ENCODE measurements around the gene PLCB1.
A peak's percentile ranks its signal among the peaks of the same experiment; 100 is the strongest.
"Not testable (repeated sequence)": the region's sequence is repeated elsewhere in the genome, so short reads cannot be mapped to it uniquely, and the experiment has no call there.

PLCB1 gene

DNA sequence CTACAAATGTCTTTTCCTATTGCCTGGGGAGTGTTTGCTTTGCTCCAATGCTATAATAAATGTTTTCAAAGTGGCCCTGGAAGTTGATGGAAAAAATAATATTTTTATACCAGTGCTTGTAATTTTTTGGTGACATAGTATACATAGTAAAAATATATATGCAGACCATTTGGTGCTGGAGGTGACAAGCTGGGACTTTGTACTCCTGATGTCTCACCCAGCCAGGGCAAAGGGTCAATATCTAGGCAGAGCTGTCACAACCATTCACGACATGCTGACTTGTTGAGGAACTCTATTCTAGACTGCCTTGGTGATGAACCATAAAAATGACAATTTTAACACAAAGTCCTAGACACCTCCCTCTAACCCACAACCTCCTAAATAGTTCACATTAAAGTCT is 203.0 kb downstream of the PLCB1 start:
- no peak for DNase-seq (ENCODE audit: low read depth)

- no peak for DNase-seq (ENCODE audit: low read depth)
Measured at GRCh38 chr20:8335495-8336195, 203.6 kb downstream of the PLCB1 start.

- no peak for DNase-seq (ENCODE audit: low read depth)
Measured at GRCh38 chr20:8339349-8339748, 207.3 kb downstream of the PLCB1 start.

DNA sequence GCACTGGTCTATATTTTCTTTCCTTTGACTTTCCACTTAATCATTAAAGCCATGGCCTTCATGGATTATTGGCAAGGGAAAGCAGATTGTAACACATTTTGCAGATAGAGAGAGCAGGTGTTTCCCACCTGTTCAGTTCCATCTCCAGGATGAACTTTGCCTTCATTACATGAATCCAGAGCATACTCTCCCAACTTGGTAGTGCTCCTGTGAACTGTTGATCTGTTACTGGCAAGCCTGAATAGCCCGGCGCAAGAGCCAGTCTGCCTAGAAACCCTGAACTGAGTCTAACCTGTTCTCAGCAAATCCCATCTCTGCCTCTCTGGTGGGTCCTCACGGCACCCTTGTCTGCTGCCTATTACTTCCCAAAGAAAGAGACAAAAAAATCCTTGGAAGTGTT is 210.3 kb downstream of the PLCB1 start:
- DNase-seq (ENCODE audit: low read depth) = no peak

- no peak for DNase-seq (ENCODE audit: low read depth)
Measured at GRCh38 chr20:8344106-8344505, 212.0 kb downstream of the PLCB1 start.

DNA sequence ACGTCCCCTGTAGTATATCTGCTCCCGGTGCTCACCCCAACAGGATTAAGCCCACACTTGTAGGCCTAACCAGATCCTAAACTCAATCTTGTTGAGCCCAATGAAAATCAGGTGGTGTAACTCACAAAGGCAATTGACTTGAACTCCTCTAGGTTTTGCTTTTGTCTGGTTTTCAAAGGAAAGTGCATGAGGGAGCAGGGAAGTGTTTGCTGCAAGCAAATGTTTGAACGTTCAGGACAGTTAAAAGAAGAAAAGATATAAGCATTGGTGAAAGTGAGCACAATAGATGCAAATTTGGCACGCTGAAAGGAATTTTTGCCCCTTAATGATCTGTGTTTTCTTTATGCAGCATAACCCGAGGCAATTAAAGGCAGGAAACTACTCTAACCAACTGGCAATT is 212.6 kb downstream of the PLCB1 start:
- no peak for DNase-seq (ENCODE audit: low read depth)

GRCh38 chr20:8346700-8347270 is 214.7 kb downstream of the PLCB1 start:
- no peak for DNase-seq (ENCODE audit: low read depth)

DNA sequence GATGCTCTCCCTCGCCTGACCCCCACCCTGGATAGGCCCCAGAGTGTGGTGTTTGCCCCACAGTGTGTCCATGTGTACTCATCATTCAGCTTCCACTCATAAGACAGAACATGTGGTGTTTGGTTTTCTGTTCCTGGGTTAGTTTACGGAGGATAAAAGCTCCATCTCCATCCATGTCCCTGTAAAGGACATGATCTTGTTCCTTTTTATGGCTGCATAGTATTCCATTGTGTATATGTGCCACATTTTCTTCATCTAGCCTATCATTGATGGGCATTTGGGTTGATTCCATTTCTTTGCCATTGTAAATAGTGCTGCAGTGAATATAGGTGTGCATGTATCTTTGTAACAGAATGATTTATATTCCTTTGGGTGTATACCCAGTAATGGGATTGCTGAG is 218.2 kb downstream of the PLCB1 start:
- DNase-seq (ENCODE audit: low read depth) = not testable (repeated sequence)

DNA sequence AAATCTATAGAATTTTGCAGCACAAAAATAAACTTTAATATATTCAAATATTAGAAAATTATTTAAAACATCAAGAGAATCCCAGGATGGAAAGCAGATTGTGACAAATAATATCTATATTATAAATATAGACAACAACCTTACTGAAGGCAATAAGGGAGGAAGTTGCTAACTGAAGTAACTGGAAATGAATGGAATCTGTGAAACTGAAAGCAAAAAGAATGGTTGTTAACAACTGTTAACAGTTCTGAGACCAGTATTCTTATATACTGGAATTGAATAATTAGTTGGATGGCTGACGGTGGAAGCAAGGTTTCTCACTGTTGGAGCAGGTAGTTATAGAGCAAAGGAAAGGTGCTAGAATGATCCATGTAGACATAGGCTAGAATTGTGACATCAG is 220.4 kb downstream of the PLCB1 start:
- no peak for DNase-seq (ENCODE audit: low read depth)

- DNase-seq (ENCODE audit: low read depth) = no peak
Measured at GRCh38 chr20:8353512-8353911, 221.4 kb downstream of the PLCB1 start.

DNA sequence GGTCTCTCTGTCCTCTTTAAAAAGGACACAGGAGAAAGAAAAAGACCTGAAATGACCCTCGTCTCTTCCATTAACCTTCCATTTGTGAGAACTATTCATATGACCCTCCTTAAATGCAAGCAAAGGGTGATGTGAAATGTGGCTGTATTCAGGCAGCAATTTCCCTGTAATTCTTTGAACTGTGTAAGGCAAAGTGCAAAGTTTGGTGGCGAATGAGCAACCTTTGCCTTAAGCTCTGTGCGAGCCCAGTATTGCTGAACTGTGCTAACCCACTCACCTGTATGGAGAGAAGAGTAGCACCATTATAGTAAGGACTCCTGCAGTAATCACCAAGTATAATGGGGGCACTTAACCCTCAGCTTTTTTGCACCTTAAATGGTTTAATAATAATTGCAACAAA is 223.4 kb downstream of the PLCB1 start:
- DNase-seq (ENCODE audit: low read depth) = no peak

GRCh38 chr20:8356806-8357205 is 224.7 kb downstream of the PLCB1 start:
- DNase-seq (ENCODE audit: low read depth) = no peak

DNA sequence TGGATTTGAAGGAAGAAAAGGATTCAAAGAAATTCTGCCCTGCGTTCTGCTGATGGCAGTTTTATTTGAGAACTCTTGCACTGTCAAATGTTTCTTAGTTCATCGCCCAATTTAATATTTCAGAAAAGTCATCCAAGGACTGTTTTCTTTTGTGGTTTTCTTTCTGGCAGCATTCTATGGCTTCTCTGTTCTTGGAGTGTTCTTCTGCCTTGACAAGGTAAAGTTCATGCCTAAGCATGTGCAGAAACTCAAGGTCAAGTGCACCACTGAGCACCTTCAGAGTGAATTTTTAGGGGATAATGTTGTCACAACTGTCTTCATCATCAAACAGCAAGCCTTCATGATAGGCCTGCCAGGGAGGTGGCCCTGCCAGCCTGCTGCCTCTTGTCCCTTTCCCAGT is 225.6 kb downstream of the PLCB1 start:
- no peak for DNase-seq (ENCODE audit: low read depth)

DNA sequence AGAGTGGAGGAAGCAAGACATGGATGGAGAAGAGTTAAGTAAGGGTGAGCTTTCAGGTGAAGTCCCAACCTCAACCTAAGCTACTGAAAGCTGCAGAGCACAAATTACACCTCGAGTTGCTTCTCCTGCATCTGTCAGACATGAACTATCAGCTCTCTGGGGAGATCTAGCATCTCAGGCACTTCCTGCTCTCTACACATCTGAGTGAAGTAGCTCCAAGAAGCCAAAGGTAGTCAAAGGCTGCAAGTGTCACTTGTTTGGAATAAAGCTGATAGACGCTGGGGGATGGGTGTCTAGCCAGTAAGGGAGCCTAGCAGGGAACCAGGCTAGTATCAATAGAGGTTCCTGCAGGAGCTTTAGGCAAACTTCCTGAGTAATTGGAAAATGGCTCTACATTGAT is 228.0 kb downstream of the PLCB1 start:
- no peak for DNase-seq (ENCODE audit: low read depth)

DNA sequence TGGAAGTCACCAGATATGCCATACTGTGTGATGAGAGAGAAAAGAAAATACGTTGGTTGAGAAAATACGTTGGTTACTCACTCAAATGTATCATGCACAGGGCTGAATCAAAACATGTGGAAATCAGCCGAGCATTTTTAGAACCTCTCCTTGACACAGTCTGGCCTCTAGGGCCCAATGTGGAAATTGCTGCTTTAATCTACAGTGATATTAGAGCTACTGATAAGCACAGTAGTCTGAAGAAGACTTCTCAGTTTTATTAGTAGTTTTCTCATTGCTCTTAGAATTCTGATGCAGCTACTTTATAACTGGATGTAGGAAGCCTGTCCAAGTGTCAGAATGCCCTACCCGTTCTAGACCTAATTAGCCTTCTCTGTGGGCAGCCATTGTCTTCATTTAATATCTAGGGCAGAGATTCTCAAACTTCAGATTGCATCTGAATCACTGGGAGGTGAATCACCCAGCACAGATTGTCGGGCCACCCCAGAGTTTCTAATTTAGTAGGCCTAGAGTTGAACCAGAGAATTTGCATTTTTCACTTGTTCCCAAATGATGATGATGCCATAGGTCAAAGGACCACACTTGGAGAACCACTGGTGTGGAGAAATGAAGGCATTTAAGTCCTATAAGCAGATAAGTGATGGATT is 229.1 kb downstream of the PLCB1 start:
- DNase-seq (ENCODE audit: low read depth) = peak; percentile 69

DNA sequence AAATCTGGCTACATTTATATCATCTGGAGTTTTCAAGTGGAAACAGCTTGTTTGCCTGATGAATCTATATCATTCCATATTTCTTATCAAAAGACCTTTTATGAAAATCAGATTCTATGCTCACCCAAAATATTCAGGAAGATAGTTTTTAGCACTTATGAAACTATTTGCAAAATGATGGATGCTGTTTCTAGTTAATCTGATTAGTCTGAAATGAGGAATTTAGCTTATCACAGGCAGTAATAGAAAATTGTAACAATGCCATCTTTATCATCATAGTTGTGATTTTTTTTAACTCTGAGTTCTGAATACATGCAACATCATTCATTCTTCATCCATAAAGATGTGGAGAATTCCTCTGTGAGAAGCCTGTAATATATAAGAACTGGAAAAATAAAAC is 229.7 kb downstream of the PLCB1 start:
- DNase-seq (ENCODE audit: low read depth) = no peak

- DNase-seq (ENCODE audit: low read depth) = no peak
Measured at GRCh38 chr20:8362457-8362856, 230.4 kb downstream of the PLCB1 start.

DNA sequence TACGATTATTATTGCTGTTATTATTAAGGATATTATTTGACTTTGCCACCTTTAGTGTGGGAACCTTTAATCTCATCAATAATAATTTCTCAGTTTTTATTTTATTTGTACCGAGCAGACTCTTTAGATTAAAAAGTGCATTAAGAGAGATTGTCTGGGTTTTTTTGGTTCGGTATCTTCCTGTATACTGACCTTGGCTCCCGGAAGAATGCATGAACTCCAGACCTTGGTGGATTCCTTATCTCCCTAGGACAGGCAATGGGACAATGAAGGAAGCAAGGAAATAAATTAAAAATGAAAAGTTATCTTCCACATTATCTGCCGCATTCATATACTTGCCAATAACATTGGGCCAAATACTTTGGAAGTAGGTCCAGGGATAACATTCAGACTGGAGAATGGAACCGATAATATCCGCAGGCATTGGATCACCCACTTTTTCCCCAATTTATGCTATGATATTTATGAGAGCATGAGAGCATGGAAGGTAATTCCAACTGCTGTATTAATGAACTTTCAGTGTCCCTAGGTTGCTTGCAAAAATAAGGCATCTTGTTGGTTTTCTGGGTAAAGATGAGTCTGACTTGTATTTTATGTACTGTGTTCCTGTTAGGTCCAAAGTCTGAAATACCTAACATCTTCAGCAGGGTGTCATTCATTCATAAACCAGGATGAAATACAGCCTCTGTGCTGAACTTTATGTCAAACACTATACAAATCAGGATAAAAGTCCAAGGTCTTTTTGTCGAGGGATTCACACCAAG is 232.1 kb downstream of the PLCB1 start:
- no peak for DNase-seq (ENCODE audit: low read depth)

DNA sequence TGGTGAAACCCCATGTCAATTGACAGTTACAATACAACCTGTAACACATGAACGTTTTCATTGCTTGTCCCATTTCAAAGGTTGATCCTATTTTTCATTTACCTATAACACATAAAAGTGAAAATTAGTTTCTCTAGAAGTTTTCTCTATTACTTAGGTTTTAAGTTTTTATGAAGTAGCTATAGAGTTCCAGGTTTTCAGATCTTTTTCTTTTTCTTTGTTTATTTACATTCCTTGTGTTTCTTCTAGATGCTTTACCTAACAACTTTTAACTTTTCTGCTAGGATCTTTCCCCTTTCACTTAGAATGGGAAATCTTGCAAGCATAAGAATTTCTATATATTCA is 232.6 kb downstream of the PLCB1 start:
- no peak for DNase-seq (ENCODE audit: low read depth)

DNA sequence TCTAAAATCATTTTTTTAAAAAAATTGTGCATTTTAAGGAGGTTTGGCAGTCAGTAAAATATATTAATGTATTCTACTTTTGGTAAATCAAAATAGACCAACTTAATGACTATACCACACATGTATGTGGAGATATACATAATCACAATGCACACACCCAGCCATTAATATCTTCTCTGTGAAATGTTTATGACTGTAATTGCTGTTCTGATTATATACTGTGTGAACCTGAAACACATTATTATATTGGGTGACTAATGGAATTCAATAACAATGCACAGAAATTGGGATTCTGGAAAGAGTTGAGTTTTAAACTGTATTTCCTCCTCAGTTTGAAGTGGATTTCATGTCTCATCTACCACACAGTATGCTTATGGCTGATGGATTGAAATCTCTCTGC is 233.6 kb downstream of the PLCB1 start:
- DNase-seq (ENCODE audit: low read depth) = no peak

DNA sequence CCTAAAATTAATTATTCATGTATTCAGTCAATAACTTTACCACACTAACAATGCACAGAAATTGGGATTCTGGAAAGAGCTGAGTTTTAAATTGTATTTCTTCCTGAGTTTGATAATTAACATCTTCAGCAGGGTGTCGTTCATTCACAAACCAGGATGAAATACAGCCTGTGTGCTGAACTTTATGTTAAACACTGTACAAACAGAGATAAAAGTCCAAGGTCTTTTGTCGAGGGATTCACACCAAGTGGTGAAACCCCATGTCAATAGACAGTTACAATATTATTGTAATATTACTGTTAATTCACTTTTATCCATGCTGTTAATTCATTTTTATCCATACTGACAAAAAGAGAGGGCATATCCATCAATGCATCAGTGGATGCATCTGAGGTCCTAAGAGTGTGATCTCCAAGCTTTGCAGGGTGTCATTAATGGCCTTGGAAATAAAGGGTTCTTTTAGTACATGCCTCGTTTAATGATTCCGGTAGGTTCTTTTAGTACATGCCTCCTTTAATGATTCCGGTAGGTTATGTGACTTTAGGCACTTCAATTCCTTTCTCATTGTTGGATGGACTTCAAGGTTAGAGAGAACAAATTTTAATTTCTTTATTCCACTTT is 234.3 kb downstream of the PLCB1 start:
- no peak for DNase-seq (ENCODE audit: low read depth)

DNA sequence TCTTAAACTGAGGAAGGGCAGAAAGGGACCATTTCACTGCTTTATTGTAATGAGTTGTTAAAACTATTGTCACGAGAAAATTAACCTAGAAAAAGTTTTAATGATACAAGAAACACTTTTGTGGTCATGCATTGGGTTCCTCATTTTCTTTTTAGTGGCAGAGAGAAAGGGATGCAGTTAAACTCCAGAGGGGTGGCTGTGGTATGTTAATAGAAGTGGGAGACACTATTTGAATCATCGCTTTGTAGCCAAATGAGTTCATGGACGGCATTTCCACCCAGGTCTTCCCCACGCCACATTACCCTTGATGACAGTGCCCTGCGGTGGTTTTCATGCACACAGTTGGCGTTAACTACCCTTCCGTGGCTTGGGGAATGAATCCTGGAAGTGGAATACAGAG is 235.6 kb downstream of the PLCB1 start:
- no peak for DNase-seq (ENCODE audit: low read depth)

GRCh38 chr20:8368670-8369069 is 236.6 kb downstream of the PLCB1 start:
- no peak for DNase-seq (ENCODE audit: low read depth)

Measured in amniotic epithelial cell (primary cell).